Measurements from ENCODE around the gene OMA1.

OMA1 gene

GRCh38 chr1:58546520-58547308 is at the start of gene OMA1:
Gene OMA1, minus strand, starts transcription at chr1:58546726. Its CDS starts 7,432 bp downstream, at chr1:58539294.
- Histone ChIP-seq H3K9me3 (ENCODE audit: severe bottlenecking) (peaks cover 1% of the 10 kb centered on the region), H3K4me3 (ENCODE audit: severe bottlenecking) (peak within 1 kb of the TSS; percentile 53), H3K27ac (ENCODE audit: poor library complexity, severe bottlenecking) (peak within 1 kb of the TSS; percentile 82), H3K4me1 (ENCODE audit: insufficient read depth, poor library complexity, severe bottlenecking) (peaks cover 11% of the 10 kb centered on the region), H3K36me3 (ENCODE audit: low read depth) (no peaks in the 10 kb centered on the region), H3K27me3 (ENCODE audit: insufficient read depth, poor library complexity, severe bottlenecking) (no peaks in the 10 kb centered on the region)
- peak; percentile 97 for TF ChIP-seq CTCF (IDR thresholded peaks at IDR 0.05; ENCODE audit: poor library complexity, severe bottlenecking)
- ATAC-seq (ENCODE audit: low read depth): peak; percentile 93
- peak; percentile 93 for DNase-seq (ENCODE audit: low spot score)

DNA sequence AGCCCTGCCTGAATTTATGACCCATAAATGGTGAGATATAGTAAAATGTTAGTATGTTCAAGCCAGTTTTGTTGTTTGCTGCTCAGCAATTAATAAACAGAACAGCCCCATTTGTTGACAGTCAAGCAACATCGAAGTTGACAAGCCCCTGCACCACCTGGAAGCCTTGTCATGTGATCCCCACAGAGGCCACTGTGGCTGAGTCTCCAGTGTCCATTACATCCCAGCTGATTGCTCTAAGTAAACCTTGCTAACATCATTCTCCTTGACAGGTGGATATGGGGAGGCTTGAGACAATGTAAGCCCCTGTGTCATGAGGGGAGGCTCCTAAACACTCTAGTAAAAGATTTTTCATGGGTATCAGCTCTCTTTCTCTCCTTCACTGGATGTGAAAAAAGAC is 48.0 kb upstream of the OMA1 start:
- Histone ChIP-seq H3K27ac (ENCODE audit: poor library complexity, severe bottlenecking) (no peak overlapping the region), H3K9me3 (ENCODE audit: severe bottlenecking) (no peaks in the 10 kb centered on the region), H3K27me3 (ENCODE audit: insufficient read depth, poor library complexity, severe bottlenecking) (no peaks in the 10 kb centered on the region), H3K36me3 (ENCODE audit: low read depth) (peaks cover 11% of the 10 kb centered on the region), H3K4me1 (ENCODE audit: insufficient read depth, poor library complexity, severe bottlenecking) (peaks cover 18% of the 10 kb centered on the region), H3K4me3 (ENCODE audit: severe bottlenecking) (no peak overlapping the region)
- DNase-seq (ENCODE audit: low spot score) (no peak), ATAC-seq (ENCODE audit: low read depth) (no peak)
- no peak for TF ChIP-seq CTCF (IDR thresholded peaks at IDR 0.05; ENCODE audit: poor library complexity, severe bottlenecking)

GRCh38 chr1:58592522-58593134 is 46.1 kb upstream of the OMA1 start:
- no peak for TF ChIP-seq CTCF (IDR thresholded peaks at IDR 0.05; ENCODE audit: poor library complexity, severe bottlenecking)

GRCh38 chr1:58591806-58592205 is 45.3 kb upstream of the OMA1 start:
- H3K27me3 ChIP-seq (ENCODE audit: insufficient read depth, poor library complexity, severe bottlenecking): no peaks in the 10 kb centered on the region
- H3K4me1 ChIP-seq (ENCODE audit: insufficient read depth, poor library complexity, severe bottlenecking): peaks cover 18% of the 10 kb centered on the region
- H3K9me3 ChIP-seq (ENCODE audit: severe bottlenecking): no peaks in the 10 kb centered on the region
- peak overlapping the region; percentile 73 for H3K27ac ChIP-seq (ENCODE audit: poor library complexity, severe bottlenecking)
- TF ChIP-seq CTCF (IDR thresholded peaks at IDR 0.05; ENCODE audit: poor library complexity, severe bottlenecking): no peak
- DNase-seq (ENCODE audit: low spot score) (no peak), ATAC-seq (ENCODE audit: low read depth) (no peak)
- peaks cover 11% of the 10 kb centered on the region for H3K36me3 ChIP-seq (ENCODE audit: low read depth)
- no peak overlapping the region for H3K4me3 ChIP-seq (ENCODE audit: severe bottlenecking)

More at GRCh38 chr1:58592522-58593134, 46.1 kb upstream of the OMA1 start:
- peak overlapping the region; percentile 73 for H3K27ac ChIP-seq (ENCODE audit: poor library complexity, severe bottlenecking)
- H3K27me3 ChIP-seq (ENCODE audit: insufficient read depth, poor library complexity, severe bottlenecking): no peaks in the 10 kb centered on the region
- peak; percentile 99 for ATAC-seq (ENCODE audit: low read depth)
- no peaks in the 10 kb centered on the region for H3K9me3 ChIP-seq (ENCODE audit: severe bottlenecking)
- peaks cover 11% of the 10 kb centered on the region for H3K36me3 ChIP-seq (ENCODE audit: low read depth)
- peaks cover 18% of the 10 kb centered on the region for H3K4me1 ChIP-seq (ENCODE audit: insufficient read depth, poor library complexity, severe bottlenecking)
- DNase-seq (ENCODE audit: low spot score): peak; percentile 92
- H3K4me3 ChIP-seq (ENCODE audit: severe bottlenecking): no peak overlapping the region

Data from RWPE2 (cell line).